ENCODE data around the gene MRPS31. TPM values are rescaled to one million over a fixed set of nuclear protein-coding genes. Genes with fewer than 3 reads are reported as not detected.

MRPS31 gene
- total and polyA plus RNA-seq, 5 donors from 2014 or later: 21.5 to 71.0 (median 55.8) TPM

GRCh38 chr13:40706439-40706838, 64.6 kb downstream of the MRPS31 start:
- Mint-ChIP-seq H3K36me3 (peaks cover 8% of the 10 kb centered on the region), H3K4me1 (peaks cover 21 to 45% (median 29%) of the 10 kb centered on the region in 4 donors), H3K9me3 (peaks cover 2 to 32% (median 4%) of the 10 kb centered on the region in 7 donors), H3K27ac (peak overlapping the region; percentile 2 to 42 (median 32)), H3K4me3 (peak overlapping the region in 1 of 4 donors; percentile 46), H3K27me3 (no peaks in the 10 kb centered on the region)
- peak in 2 of 3 donors; percentile 34 to 79 for DNase-seq
- Histone ChIP-seq H3K9me3 (ENCODE audit: control insufficient read depth in 2 of 2, low read length in 2 of 2) (no peaks in the 10 kb centered on the region), H3K27me3 (ENCODE audit: control insufficient read depth, insufficient read depth, low read length) (no peaks in the 10 kb centered on the region), H3K4me3 (ENCODE audit: low read depth, low read length) (no peak overlapping the region), H3K4me1 (ENCODE audit: control insufficient read depth, insufficient read depth, low read length, poor library complexity, severe bottlenecking) (peaks cover 8% of the 10 kb centered on the region), H3K36me3 (ENCODE audit: control insufficient read depth, insufficient read depth, low read length) (no peaks in the 10 kb centered on the region), H3K27ac (ENCODE audit: insufficient read depth, low read length, poor library complexity, severe bottlenecking) (no peak overlapping the region)
- peak; percentile 71 to 94 for ATAC-seq (ENCODE audit: low read depth in 2 of 2)

GRCh38 chr13:40697711-40698110, 73.3 kb downstream of the MRPS31 start:
- DNase-seq: no peak
- peaks cover 0 to 2% (median 0%) of the 10 kb centered on the region in 7 donors for H3K9me3 Mint-ChIP-seq
- no peaks in the 10 kb centered on the region for H3K36me3 ChIP-seq (ENCODE audit: control insufficient read depth, insufficient read depth, low read length)
- no peaks in the 10 kb centered on the region for H3K27me3 Mint-ChIP-seq
- no peaks in the 10 kb centered on the region for H3K9me3 ChIP-seq (ENCODE audit: control insufficient read depth in 2 of 2, low read length in 2 of 2)
- peaks cover 0 to 4% (median 2%) of the 10 kb centered on the region in 4 donors for H3K4me1 Mint-ChIP-seq
- H3K36me3 Mint-ChIP-seq: peaks cover 7% of the 10 kb centered on the region
- H3K4me3 ChIP-seq (ENCODE audit: low read depth, low read length): no peak overlapping the region
- H3K4me3 Mint-ChIP-seq: no peak overlapping the region
- H3K27ac Mint-ChIP-seq: no peak overlapping the region
- ATAC-seq (ENCODE audit: low read depth in 2 of 2): no peak
- H3K27me3 ChIP-seq (ENCODE audit: control insufficient read depth, insufficient read depth, low read length): no peaks in the 10 kb centered on the region
- no peak overlapping the region for H3K27ac ChIP-seq (ENCODE audit: insufficient read depth, low read length, poor library complexity, severe bottlenecking)
- H3K4me1 ChIP-seq (ENCODE audit: control insufficient read depth, insufficient read depth, low read length, poor library complexity, severe bottlenecking): no peaks in the 10 kb centered on the region

GRCh38 chr13:40694426-40694825, 76.6 kb downstream of the MRPS31 start:
- no peaks in the 10 kb centered on the region for H3K4me1 ChIP-seq (ENCODE audit: control insufficient read depth, insufficient read depth, low read length, poor library complexity, severe bottlenecking)
- peaks cover 0 to 3% (median 0%) of the 10 kb centered on the region in 7 donors for H3K9me3 Mint-ChIP-seq
- no peak overlapping the region for H3K27ac ChIP-seq (ENCODE audit: insufficient read depth, low read length, poor library complexity, severe bottlenecking)
- H3K9me3 ChIP-seq (ENCODE audit: control insufficient read depth in 2 of 2, low read length in 2 of 2): no peaks in the 10 kb centered on the region
- H3K27ac Mint-ChIP-seq: peak overlapping the region in 1 of 3 donors; percentile 38
- ATAC-seq (ENCODE audit: low read depth in 2 of 2) (no peak), DNase-seq (no peak)
- H3K4me3 Mint-ChIP-seq: no peak overlapping the region
- no peaks in the 10 kb centered on the region for H3K4me1 Mint-ChIP-seq
- no peak overlapping the region for H3K4me3 ChIP-seq (ENCODE audit: low read depth, low read length)
- no peaks in the 10 kb centered on the region for H3K27me3 ChIP-seq (ENCODE audit: control insufficient read depth, insufficient read depth, low read length)
- H3K27me3 Mint-ChIP-seq: no peaks in the 10 kb centered on the region
- H3K36me3 Mint-ChIP-seq: peaks cover 7% of the 10 kb centered on the region
- H3K36me3 ChIP-seq (ENCODE audit: control insufficient read depth, insufficient read depth, low read length): no peaks in the 10 kb centered on the region

GRCh38 chr13:40692946-40693345, 78.0 kb downstream of the MRPS31 start:
- peaks cover 0 to 3% (median 0%) of the 10 kb centered on the region in 7 donors for H3K9me3 Mint-ChIP-seq
- Histone ChIP-seq H3K27ac (ENCODE audit: insufficient read depth, low read length, poor library complexity, severe bottlenecking) (no peak overlapping the region), H3K36me3 (ENCODE audit: control insufficient read depth, insufficient read depth, low read length) (no peaks in the 10 kb centered on the region), H3K27me3 (ENCODE audit: control insufficient read depth, insufficient read depth, low read length) (no peaks in the 10 kb centered on the region), H3K4me1 (ENCODE audit: control insufficient read depth, insufficient read depth, low read length, poor library complexity, severe bottlenecking) (no peaks in the 10 kb centered on the region), H3K4me3 (ENCODE audit: low read depth, low read length) (no peak overlapping the region), H3K9me3 (ENCODE audit: control insufficient read depth in 2 of 2, low read length in 2 of 2) (no peaks in the 10 kb centered on the region)
- no peaks in the 10 kb centered on the region for H3K4me1 Mint-ChIP-seq
- ATAC-seq (ENCODE audit: low read depth in 2 of 2): no peak
- H3K4me3 Mint-ChIP-seq: no peak overlapping the region
- DNase-seq: no peak
- no peaks in the 10 kb centered on the region for H3K27me3 Mint-ChIP-seq
- peaks cover 4% of the 10 kb centered on the region for H3K36me3 Mint-ChIP-seq
- no peak overlapping the region for H3K27ac Mint-ChIP-seq

GRCh38 chr13:40688781-40689180, 82.2 kb downstream of the MRPS31 start:
- Histone ChIP-seq H3K27me3 (ENCODE audit: control insufficient read depth, insufficient read depth, low read length) (no peaks in the 10 kb centered on the region), H3K4me3 (ENCODE audit: low read depth, low read length) (no peak overlapping the region), H3K27ac (ENCODE audit: insufficient read depth, low read length, poor library complexity, severe bottlenecking) (no peak overlapping the region), H3K9me3 (ENCODE audit: control insufficient read depth in 2 of 2, low read length in 2 of 2) (no peaks in the 10 kb centered on the region), H3K36me3 (ENCODE audit: control insufficient read depth, insufficient read depth, low read length) (no peaks in the 10 kb centered on the region), H3K4me1 (ENCODE audit: control insufficient read depth, insufficient read depth, low read length, poor library complexity, severe bottlenecking) (no peaks in the 10 kb centered on the region)
- Mint-ChIP-seq H3K4me3 (no peak overlapping the region), H3K4me1 (no peaks in the 10 kb centered on the region), H3K36me3 (peaks cover 4% of the 10 kb centered on the region), H3K9me3 (peaks cover 0 to 3% (median 0%) of the 10 kb centered on the region in 7 donors), H3K27ac (no peak overlapping the region), H3K27me3 (no peaks in the 10 kb centered on the region)
- DNase-seq (no peak), ATAC-seq (ENCODE audit: low read depth in 2 of 2) (no peak)

- Mint-ChIP-seq H3K27ac (peak overlapping the region; percentile 25 to 85 (median 32)), H3K9me3 (no peaks in the 10 kb centered on the region), H3K4me1 (peaks cover 4 to 17% (median 10%) of the 10 kb centered on the region in 4 donors), H3K36me3 (no peaks in the 10 kb centered on the region), H3K4me3 (peak overlapping the region in 1 of 4 donors; percentile 48), H3K27me3 (no peaks in the 10 kb centered on the region)
- peaks cover 6% of the 10 kb centered on the region for H3K4me1 ChIP-seq (ENCODE audit: control insufficient read depth, insufficient read depth, low read length, poor library complexity, severe bottlenecking)
- H3K36me3 ChIP-seq (ENCODE audit: control insufficient read depth, insufficient read depth, low read length): no peaks in the 10 kb centered on the region
- peak in 2 of 3 donors; percentile 47 to 61 for DNase-seq
- H3K27ac ChIP-seq (ENCODE audit: insufficient read depth, low read length, poor library complexity, severe bottlenecking): no peak overlapping the region
- no peaks in the 10 kb centered on the region for H3K9me3 ChIP-seq (ENCODE audit: control insufficient read depth in 2 of 2, low read length in 2 of 2)
- no peak overlapping the region for H3K4me3 ChIP-seq (ENCODE audit: low read depth, low read length)
- no peaks in the 10 kb centered on the region for H3K27me3 ChIP-seq (ENCODE audit: control insufficient read depth, insufficient read depth, low read length)
- peak in 1 of 2 donors; percentile 28 for ATAC-seq (ENCODE audit: low read depth in 2 of 2)
Measured at GRCh38 chr13:40682449-40683240, 88.3 kb downstream of the MRPS31 start.

GRCh38 chr13:40681341-40682146, 89.4 kb downstream of the MRPS31 start:
- H3K27ac ChIP-seq (ENCODE audit: insufficient read depth, low read length, poor library complexity, severe bottlenecking): no peak overlapping the region
- no peak overlapping the region for H3K4me3 ChIP-seq (ENCODE audit: low read depth, low read length)
- no peaks in the 10 kb centered on the region for H3K9me3 Mint-ChIP-seq
- no peaks in the 10 kb centered on the region for H3K27me3 ChIP-seq (ENCODE audit: control insufficient read depth, insufficient read depth, low read length)
- H3K9me3 ChIP-seq (ENCODE audit: control insufficient read depth in 2 of 2, low read length in 2 of 2): no peaks in the 10 kb centered on the region
- no peaks in the 10 kb centered on the region for H3K27me3 Mint-ChIP-seq
- ATAC-seq (ENCODE audit: low read depth in 2 of 2) (no peak), DNase-seq (no peak)
- H3K27ac Mint-ChIP-seq: peak overlapping the region; percentile 18 to 36 (median 26)
- peaks cover 6% of the 10 kb centered on the region for H3K4me1 ChIP-seq (ENCODE audit: control insufficient read depth, insufficient read depth, low read length, poor library complexity, severe bottlenecking)
- no peak overlapping the region for H3K4me3 Mint-ChIP-seq
- peaks cover 4 to 17% (median 13%) of the 10 kb centered on the region in 4 donors for H3K4me1 Mint-ChIP-seq
- H3K36me3 ChIP-seq (ENCODE audit: control insufficient read depth, insufficient read depth, low read length): no peaks in the 10 kb centered on the region
- H3K36me3 Mint-ChIP-seq: no peaks in the 10 kb centered on the region

Data from CD4-positive, CD25-positive, alpha-beta regulatory T cell (primary cell).